Sigmoid colon (tissue), 7 donors: ENCODE measurements around the gene TMEM14C. TPM values are rescaled to one million over a fixed set of nuclear protein-coding genes. Genes with fewer than 3 reads are reported as not detected.

Source experiments
- DNase-seq: peaks from one replicate; pipeline ENCODE4 v3.0.0-alpha.2; 2019
- H3K27ac ChIP-seq, 4 donors: fragments of 200-600 bp; sonication (generic); one replicate each; pipeline ENCODE4 v1.5.1; 2016 to 2019; ENCODE audit warnings: mild to moderate bottlenecking in 1 of 4
- H3K27me3 ChIP-seq, 3 donors: fragments of 200-600 bp; sonication (generic); one replicate each; pipeline ENCODE4 v1.5.1; 2019; ENCODE audit warnings: mild to moderate bottlenecking in 1 of 3
- H3K36me3 ChIP-seq, 4 donors: fragments of 200-600 bp; sonication (generic); one replicate each; pipeline ENCODE4 v1.5.1; 2016 to 2019
- H3K4me1 ChIP-seq, 4 donors: fragments of 200-600 bp; sonication (generic); one replicate each; pipeline ENCODE4 v1.5.1; 2017 to 2019
- H3K4me3 ChIP-seq, 4 donors: fragments of 200-600 bp; sonication (generic); one replicate each; pipeline ENCODE4 v1.5.1; 2017 to 2019; ENCODE audit warnings: mild to moderate bottlenecking in 2 of 4, moderate library complexity in 1 of 4
- H3K9me3 ChIP-seq, 4 donors: fragments of 200-600 bp in 3 of 4; sonication (generic) in 3 of 4; one replicate each; pipeline versions ENCODE4 v1.5.1 to v1.6.1; 2013 to 2019
- CTCF ChIP-seq, 4 experiments: fragments of 450-650 bp in 3 of 4; fragments of 200-600 bp in 1 of 4; IDR thresholded peaks; one replicate each; pipeline ENCODE4 v1.5.1; 2016 to 2019; ENCODE audit warnings: antibody characterized with exemption in 4 of 4, mild to moderate bottlenecking in 3 of 4, moderate library complexity in 2 of 4
- EP300 ChIP-seq, 4 donors: sonication (generic); formaldehyde crosslinking; IDR thresholded peaks; one replicate each; pipeline ENCODE4 v1.6.1; 2017; ENCODE audit warnings: antibody characterized with exemption in 4 of 4
- POLR2A ChIP-seq, 2 donors: fragments of 450-650 bp; IDR thresholded peaks; one replicate each; pipeline ENCODE4 v1.6.1; 2016; ENCODE audit warnings: antibody characterized with exemption in 2 of 2, mild to moderate bottlenecking in 2 of 2, moderate library complexity in 2 of 2
- POLR2AphosphoS5 ChIP-seq, 4 donors: sonication (generic); formaldehyde crosslinking; IDR thresholded peaks; one replicate each; pipeline ENCODE4 v1.6.1; 2017; ENCODE audit warnings: antibody characterized with exemption in 4 of 4
- WGBS, 2 donors: extraction: QIAGEN DNeasy Blood & Tissue Kit; methylation state at CpG; one replicate each; pipeline ENCODE4 v1.1.7; 2013; 5-methylcytosine and 5-hydroxymethylcytosine counted together
- intact Hi-C: fragments of 100-400 bp; cut with DNase I; formaldehyde crosslinking; loops from one replicate; pipeline ENCODE4 v1.15.1; 2023
- polyA plus RNA-seq, 3 donors: library from polyadenylated mRNA; stranded (reverse); fragments of 200-250 nt; gene quantifications; one replicate each; pipeline ENCODE4 v1.2.3, GENCODE V29; 2013
- total RNA-seq, 4 donors: library from RNA; depleted of rRNA; stranded (reverse); fragments of >200 nt; gene quantifications; one replicate each; pipeline ENCODE4 v1.1.0, GENCODE V29; 2016
- donor health status: healthy with polysubstance abuse.
- donor health status: Bipolar disorder and iron deficiency.
- donor health status: healthy.

TMEM14C gene
- total and polyA plus RNA-seq, 7 donors = 86.0 to 199 (median 130) TPM

- TF ChIP-seq EP300 (IDR thresholded peaks at IDR 0.05) = no peak
- TF ChIP-seq POLR2AphosphoS5 (IDR thresholded peaks at IDR 0.05) = no peak
- no peak for TF ChIP-seq CTCF (IDR thresholded peaks at IDR 0.05)
- TF ChIP-seq POLR2A (IDR thresholded peaks at IDR 0.05) = no peak
- no peaks in the 10 kb centered on the region for H3K36me3 ChIP-seq
- H3K27me3 ChIP-seq = peaks cover 0 to 3% (median 0%) of the 10 kb centered on the region in 3 donors
- H3K9me3 ChIP-seq = no peaks in the 10 kb centered on the region
- intact Hi-C loops = no loop called here
- DNase-seq = no peak
- no peak overlapping the region for H3K4me3 ChIP-seq
- no peaks in the 10 kb centered on the region for H3K4me1 ChIP-seq
- no peak overlapping the region for H3K27ac ChIP-seq
These were observed 40.4 kb upstream of the TMEM14C start for GRCh38 chr6:10682355-10682988.

DNA sequence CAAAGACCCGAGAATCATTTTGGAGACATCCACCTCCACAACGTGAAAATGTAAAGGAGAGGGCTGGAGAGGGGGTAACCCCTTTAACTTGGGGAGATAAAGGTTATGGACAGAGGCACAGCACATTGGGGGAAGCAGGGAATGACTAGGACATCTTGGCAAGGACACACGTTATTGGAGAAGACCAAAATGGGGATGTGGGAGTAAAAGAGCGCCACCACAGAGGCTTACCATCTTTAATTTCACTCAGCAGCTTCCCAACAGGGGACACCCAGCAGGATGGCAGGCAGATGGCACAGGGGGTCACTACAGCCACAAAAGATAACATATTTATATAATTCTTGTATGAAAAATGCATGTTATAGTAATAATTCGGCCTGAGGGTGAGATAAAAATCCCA, 38.3 kb upstream of the TMEM14C start:
- Histone ChIP-seq H3K27ac (no peak overlapping the region), H3K27me3 (peaks cover 0 to 5% (median 0%) of the 10 kb centered on the region in 3 donors), H3K4me3 (no peak overlapping the region), H3K9me3 (no peaks in the 10 kb centered on the region), H3K36me3 (no peaks in the 10 kb centered on the region), H3K4me1 (no peaks in the 10 kb centered on the region)
- TF ChIP-seq CTCF (IDR thresholded peaks at IDR 0.05) = no peak
- TF ChIP-seq POLR2A (IDR thresholded peaks at IDR 0.05) = no peak
- no peak for TF ChIP-seq POLR2AphosphoS5 (IDR thresholded peaks at IDR 0.05)
- no peak for TF ChIP-seq EP300 (IDR thresholded peaks at IDR 0.05)
- intact Hi-C loops = no loop called here
- no peak for DNase-seq
- WGBS, 2 donors = 75 to 77% methylated on average over 5 of the region's 5 CpGs

DNA sequence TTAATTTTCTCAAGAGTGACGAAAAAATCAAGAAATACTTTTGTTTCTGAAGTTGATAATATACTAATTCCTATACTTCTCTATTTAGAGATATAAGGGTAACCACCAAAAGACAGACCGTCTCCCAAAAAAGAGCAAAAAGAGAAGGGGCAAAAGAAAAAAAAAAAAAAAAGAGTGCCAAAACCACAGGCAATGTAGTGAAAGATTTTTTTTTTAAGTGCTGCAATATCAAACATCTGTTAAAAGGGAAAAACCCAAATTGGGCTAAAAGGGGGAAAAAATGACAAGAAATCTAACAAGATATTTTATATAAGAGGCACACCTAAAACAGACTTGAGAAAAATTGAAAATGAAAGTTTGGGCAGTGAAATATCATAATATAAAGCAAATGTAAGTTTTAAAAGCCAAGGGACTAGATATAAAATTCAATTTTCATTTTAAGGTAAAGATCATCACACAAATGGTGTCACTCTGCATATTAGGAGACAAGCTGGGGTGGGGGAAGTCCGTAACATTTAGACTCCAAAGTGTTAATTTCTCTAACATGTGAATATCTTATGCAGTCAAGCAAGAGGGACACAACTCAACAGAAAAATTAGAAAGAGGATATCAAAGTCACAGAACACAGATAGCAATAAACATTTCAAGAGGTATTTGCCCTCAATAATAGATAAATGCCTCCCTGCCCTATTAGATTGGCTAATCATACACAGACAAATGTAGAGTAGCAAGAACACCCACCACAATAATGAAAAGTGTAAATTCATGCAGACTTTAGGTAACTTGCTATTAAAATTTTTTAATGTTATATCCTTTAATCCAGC, 37.6 kb upstream of the TMEM14C start:
- no peaks in the 10 kb centered on the region for H3K9me3 ChIP-seq
- WGBS, 2 donors = 66 to 72% methylated on average over 3 of the region's 3 CpGs

DNA sequence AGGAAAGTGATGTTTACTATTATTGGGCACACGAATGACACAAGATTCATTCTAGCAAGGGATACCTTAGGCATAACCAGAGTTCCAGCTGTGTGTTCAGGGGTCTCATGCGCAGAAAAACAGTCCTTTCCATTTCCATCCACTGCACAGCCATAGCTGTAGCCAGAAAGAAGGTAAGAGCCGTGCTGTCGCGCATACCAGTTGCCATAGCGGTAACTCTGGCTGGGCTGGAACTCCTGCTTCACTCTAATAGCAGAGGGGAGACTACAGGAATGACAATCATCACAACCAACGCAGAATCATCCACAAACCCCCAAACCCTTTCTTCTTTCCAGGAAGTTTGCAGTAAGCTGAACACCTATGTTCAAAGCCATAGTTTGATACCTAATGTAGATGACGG, 36.0 kb upstream of the TMEM14C start:
- no peaks in the 10 kb centered on the region for H3K4me1 ChIP-seq
- no peak for DNase-seq
- H3K27me3 ChIP-seq = peaks cover 0 to 5% (median 0%) of the 10 kb centered on the region in 3 donors
- intact Hi-C loops = no loop called here
- no peak overlapping the region for H3K27ac ChIP-seq
- H3K9me3 ChIP-seq = no peaks in the 10 kb centered on the region
- H3K36me3 ChIP-seq = no peaks in the 10 kb centered on the region
- WGBS, 2 donors = 90 to 93% methylated on average over 8 of the region's 8 CpGs
- TF ChIP-seq EP300 (IDR thresholded peaks at IDR 0.05) (no peak), CTCF (IDR thresholded peaks at IDR 0.05) (no peak), POLR2A (IDR thresholded peaks at IDR 0.05) (no peak), POLR2AphosphoS5 (IDR thresholded peaks at IDR 0.05) (no peak)
- H3K4me3 ChIP-seq = no peak overlapping the region

More for the DNA sequence above, 37.6 kb upstream of the TMEM14C start:
- no peak overlapping the region for H3K4me3 ChIP-seq
- H3K36me3 ChIP-seq = no peaks in the 10 kb centered on the region
- intact Hi-C loops = no loop called here
- TF ChIP-seq POLR2AphosphoS5 (IDR thresholded peaks at IDR 0.05) (no peak), POLR2A (IDR thresholded peaks at IDR 0.05) (no peak), EP300 (IDR thresholded peaks at IDR 0.05) (no peak), CTCF (IDR thresholded peaks at IDR 0.05) (no peak)
- no peak overlapping the region for H3K27ac ChIP-seq
- H3K4me1 ChIP-seq = no peaks in the 10 kb centered on the region
- peaks cover 0 to 5% (median 0%) of the 10 kb centered on the region in 3 donors for H3K27me3 ChIP-seq
- no peak for DNase-seq
